GM19193 (cell line): ENCODE data around the gene MLN.

Source experiments
- POLR2A ChIP-seq: IDR thresholded peaks from 4 replicates; pipeline ENCODE4 v1.6.1; 2011; ENCODE audit not compliant: insufficient read depth, insufficient read length; ENCODE audit errors: extremely low read depth

Gene MLN

DNA sequence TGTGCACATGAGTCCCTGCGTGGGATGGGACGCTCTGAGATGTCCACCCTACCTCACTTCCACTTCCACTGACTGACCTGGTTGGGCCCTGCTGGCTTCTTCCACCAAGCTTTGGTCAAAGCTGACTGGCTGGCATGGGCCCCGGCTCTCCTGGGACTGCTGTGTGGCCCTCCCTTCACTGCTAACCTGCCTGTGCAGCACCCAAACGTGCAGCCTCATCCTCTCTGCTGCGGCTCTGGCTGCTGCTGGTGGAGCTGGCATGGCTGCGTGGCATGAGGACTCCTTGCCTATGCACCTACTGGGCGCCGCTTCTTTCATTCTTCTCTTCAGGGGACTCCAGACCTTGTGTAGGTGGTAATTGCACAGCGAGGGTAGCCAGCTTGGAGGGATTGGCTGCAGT is 38.4 kb downstream of the MLN start:
- no peak for TF ChIP-seq POLR2A

DNA sequence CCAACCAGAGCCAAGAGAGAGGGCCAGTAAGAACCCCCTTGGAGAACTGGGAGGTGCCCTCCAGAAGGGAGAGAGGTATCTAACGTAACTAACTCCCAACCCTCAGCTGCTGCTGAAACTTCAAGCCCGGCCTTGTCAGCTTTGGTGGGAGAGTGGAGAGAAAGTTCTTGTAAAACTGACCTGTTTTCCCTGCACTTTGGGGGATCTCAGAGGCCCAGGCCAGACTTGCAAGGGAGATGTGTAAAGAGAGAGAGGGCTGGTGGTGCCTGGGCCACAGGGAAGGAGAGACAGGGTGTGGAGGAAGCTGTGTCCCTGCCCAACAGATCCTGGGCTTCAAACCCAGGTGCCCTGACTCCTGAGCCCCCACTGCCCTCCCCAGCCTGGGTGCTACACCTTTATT is 39.8 kb downstream of the MLN start:
- TF ChIP-seq POLR2A: no peak

DNA sequence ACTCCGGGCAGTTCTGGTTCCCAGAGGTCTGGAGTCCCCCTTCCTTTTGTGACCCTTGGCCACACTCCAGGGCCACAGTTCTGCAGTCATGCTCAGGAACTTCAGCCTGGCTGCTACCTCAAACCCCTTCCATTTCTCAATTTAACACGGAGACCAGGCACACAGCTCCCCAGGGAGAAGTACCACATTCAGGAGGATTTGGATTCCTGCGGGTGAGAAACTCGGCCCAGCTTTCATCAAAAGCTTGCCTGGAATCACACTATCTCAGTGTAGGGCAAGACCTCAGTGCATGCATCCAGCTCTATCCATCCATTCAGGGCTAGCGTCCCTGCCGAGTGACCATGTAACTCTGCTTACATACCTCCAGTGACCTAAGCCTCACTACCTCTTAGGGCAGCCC is 40.3 kb downstream of the MLN start:
- no peak for TF ChIP-seq POLR2A

DNA sequence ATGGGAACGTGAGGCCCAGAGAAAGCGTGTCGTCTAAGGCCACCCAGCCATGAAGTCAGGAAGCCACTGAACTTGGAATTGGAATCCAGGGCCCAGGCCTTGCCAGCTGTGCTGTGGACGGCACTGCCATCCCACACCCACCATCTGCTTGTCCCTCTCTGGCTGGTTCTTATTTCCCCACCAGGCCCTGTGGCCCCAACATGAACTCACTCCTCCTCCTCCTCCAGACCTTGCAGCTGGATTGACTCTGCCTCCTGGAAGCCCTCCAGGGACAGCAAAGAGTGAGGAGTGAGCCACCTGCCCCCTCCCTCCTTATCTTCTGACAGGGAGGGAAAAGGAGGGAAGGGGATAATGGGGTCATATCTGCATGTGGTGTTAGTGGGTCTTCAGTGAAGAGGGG is 41.1 kb downstream of the MLN start:
- no peak for TF ChIP-seq POLR2A

DNA sequence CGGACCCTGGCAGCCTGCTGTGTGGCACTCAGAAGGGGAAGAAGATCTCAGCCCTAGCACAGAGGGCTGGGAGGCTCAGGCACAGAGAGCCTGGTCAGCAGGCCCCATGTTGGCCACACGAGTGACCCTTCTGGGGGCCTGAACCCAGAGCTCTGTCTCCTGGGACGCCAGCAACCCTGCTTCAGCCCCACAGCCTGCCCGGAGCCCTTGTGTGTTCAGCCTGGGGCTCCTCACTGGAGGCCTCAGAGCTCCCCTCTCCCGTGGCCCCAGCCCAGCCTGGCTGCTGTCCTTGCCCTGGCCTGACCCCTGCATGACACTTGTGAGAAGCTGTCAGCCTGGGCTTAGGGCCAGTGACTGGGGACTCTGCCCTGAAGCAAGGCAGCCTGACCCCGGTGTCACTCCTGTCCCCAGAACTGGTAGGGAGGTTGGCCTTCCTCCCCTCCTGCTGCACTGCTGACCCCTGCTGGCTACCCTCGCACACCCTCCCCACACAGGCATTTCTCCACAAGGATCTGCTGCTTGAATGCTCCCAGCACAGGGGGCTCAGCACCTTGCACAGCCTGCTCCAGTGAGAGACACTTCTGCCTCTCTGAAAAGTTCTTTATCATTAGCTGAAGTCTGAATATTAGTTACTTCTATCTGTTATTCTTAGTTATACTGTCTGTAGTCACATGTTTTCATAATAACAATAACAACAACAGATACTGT is 41.7 kb downstream of the MLN start:
- TF ChIP-seq POLR2A: no peak

DNA sequence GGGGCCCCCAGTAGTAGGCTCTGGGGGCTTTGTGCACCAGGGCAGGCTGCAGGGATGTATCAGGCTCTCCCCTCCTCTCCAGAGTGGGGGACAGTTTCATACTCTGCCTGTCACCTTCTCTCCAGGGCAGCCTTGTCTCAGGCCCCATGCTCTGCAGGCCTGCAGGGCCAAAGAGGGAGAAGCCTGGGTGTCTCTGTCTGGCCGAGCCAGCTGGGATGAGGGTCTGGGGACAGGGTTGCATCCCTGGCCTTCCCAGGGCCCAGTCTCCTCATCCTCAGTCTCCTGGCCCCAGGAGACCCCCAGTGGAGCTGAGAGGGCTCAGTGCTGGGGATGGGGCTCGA is 42.3 kb downstream of the MLN start:
- no peak for TF ChIP-seq POLR2A

DNA sequence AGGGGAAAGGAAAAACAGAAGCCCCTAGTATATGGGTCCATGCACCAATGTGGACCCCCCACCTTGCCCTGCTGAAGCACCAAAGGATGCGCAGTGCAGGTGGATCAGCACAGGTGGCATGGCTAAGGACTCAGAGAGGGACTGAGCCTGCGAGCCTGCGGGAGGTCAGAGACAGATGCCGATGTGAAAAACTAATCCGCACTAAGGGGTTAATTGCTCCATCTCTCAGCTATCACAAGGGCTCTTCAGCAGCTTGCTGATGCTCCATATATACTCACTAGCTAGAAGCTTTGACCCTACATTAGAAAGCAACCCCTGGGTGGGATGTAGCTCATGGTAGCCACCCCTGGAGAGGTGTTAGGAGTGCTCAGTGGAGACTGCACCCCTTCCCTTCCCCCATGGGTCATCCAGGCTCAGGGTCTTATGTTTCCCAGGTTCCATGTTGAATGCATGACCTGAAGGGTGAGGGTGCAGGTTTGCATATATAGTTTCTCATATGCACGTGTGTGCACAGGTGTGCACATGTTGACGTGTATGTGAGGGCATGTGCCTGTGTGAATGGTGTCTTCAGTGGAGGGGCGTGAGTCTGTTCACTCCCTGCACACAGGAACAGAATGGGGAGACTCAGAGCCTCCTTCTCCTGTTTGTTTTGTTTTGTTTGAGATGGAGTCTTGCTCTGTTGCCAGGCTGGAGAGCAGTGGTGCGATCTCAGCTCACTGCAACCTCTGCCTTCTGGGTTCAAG is 43.7 kb downstream of the MLN start:
- no peak for TF ChIP-seq POLR2A

DNA sequence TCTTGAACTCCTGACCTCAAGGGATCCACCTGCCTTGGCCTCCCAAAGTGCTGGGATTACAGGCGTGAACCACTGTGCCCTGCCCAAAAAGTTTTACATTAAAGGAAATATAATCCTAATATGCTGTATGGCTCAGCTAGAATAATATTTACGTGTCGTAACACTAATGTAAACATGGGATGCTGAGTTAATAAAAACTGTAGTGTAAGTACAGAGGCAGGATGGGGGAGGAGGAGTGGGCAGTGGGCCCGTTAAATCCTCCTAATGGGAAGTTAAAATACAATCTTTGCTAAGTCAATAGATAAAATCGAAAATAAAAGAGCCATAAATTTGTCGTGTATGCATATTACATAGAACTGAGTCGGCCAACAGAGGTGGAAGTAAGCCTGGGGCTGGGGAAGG is 45.0 kb downstream of the MLN start:
- no peak for TF ChIP-seq POLR2A

DNA sequence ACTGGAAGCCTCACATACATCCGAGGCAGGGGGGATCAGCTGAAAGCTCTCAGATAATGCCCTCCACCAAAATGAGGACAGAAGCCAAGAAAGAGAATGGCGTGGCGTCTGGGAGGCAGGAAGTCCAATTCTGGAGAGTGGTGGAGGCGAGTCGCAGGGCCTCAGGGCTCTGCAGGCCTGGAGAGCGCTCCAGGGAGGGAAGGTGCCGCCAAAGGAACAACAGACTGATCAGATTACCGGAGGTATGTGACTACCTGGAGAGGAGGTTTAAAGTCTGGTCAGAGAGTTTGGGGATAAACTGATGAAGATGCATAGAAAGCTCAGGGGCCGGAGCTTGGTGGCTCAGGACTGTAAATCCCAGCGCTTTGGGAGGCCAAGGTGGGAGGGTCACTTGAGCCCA is 45.9 kb downstream of the MLN start:
- no peak for TF ChIP-seq POLR2A

DNA sequence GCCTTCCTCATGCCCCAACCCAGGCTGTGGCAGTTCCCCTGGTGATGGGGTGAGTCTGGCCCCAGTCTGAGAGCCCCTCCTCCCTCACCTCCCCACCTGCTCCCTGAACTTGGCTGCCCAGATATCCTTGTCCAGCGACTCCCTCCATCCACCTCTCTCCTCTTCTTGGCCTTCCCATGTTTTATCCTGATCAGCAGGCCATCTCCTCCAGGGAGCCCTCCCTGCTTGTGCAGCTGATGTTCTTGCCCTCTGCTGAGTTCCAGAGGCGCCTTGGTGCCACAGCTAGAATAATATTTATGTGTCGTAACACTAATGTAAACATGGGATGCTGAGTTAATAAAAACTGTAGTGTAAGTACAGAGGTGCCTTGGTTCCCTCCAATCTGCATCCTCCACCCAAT is 46.7 kb downstream of the MLN start:
- no peak for TF ChIP-seq POLR2A

DNA sequence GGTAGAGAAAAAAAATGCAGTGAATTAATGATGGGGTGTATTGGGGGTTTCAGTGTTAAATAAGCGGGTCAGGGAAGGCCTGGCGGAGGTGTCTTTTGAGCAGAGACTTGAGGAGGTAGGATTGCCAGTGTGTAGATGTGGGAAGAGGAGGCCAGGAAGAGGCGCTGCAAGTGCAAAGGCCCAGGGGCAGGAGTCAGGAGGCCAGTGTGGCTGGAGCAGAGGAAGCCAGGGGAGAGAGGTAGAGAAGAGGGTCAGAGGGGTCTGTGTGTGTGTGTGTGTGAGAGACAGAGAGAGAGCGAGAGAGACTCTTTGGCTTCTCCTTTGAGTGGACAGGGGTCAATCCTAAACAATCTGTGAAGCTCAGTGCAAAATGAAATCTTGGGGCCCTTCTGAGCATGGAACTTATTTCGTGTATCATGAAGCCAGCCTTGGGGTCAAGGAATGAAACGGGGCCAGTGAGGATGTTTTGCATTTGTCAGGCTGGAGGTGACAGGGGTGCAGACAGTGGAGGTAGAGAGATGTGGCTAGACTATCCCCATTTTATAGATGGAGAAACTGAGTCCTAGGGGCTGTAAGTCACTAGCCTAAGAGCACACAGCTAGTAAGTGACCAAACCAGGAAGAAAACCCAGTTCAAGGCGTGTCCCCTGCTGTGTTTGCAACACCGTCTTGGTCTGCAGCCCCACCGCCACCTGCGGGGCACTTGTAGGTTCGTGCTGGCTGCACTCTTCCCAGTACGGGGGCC is 47.4 kb downstream of the MLN start:
- no peak for TF ChIP-seq POLR2A

DNA sequence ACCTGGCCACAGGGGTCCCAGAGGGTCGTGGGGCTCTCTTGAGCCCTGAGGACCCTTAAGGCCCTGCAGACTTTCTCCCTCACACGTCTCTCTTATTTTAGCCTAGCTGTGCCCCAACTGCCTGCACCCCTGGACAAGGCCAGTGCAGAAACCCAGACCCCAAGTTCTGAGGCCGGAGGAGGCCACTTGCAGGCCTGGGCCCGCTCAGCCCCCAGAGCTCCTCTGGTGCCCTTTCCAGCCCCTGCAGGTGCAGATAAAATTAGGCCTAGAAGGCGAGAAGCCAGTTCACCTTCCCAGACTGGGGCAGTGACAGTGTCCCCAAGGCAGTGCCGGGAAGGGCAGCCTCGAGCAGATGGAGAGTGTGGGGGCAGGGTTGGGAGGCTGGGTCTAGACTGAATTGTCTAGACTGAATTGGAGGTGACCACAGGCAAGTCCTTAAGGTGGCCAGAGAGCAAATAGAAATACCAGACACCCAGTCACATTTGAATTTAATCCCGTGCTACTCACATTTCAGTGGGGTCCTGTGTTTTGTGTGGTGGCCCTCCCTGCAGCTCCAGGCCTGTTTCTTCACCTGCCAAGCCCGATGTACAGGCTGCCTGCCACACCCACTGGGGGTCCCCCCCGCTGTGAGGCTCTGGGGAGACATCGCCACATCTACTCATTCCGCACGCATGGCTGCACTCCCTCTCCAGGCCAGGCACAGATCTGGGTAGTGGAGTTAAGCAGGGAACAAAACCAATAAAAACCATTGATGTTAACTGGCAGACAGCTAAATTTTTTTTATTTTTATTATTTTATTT is 48.5 kb downstream of the MLN start:
- no peak for TF ChIP-seq POLR2A

DNA sequence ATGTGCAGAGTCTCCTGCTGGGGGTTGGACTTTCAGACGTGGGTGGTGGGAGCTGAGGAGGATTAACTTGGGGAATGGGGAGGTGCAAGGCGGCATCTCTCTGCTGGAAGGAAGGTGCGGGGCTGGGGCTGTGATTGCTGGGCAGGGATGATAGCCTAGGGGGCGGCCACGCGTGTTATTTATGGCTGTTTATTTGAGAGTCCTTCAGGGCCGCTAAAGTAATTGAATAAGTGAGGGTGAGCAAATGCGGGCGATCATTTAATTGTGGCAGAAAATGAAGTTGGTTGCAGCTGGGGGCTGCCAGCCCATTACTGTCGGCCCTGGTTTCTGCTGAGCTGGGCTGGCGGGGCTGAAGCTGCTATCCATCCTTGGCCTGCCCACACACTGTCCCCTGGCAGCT is 49.6 kb downstream of the MLN start:
- TF ChIP-seq POLR2A: no peak

DNA sequence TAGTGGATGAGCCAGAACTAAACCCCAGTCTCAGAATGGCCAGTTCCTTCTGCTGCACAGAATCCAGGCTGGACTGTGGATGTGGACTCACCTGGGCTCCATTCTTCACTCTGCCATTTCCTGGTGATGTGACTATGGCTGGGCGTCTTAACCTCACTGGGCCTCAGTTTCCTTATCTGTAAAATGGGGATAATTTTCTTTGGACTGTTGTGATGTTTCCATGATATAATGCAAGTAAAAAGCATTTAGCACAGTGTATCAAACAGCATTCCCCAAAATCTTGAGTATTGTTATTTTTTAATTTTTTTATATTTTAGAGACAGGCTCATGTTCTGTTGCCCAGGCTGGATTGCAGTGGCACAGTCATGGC is 51.2 kb downstream of the MLN start:
- no peak for TF ChIP-seq POLR2A
